ENCODE data around the gene SHTN1. TPM values are rescaled to one million over a fixed set of nuclear protein-coding genes. Genes with fewer than 3 reads are reported as not detected.

SHTN1 gene
- total RNA-seq, 2 donors from 2014 or later, result 13.9 to 18.2 TPM

DNA sequence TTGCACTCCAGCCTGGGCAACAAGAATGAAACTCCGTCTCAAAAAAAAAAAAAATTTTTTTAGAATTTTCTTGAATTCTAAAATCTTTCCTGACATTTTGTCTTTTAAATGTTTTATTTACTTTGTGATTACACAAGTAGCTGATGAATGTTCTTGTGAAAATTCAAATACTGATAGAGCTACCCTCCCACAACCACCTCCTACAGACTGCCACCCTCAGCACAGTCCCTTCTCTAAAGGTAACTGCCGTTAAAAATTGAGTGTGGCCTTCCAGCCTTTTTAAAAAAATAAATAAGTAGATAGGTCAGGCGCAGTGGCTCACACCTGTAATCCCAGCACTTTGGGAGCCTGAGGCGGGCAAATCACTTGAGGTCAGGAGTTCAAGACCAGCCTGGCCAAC is 140.6 kb downstream of the SHTN1 start:
- Histone ChIP-seq H3K4me3 (no peak overlapping the region), H3K9me3 (no peaks in the 10 kb centered on the region), H3K36me3 (no peaks in the 10 kb centered on the region), H3K27ac (no peak overlapping the region), H3K4me1 (ENCODE audit: control insufficient read depth in 1 of 2, low read depth in 2 of 2) (peaks cover 6 to 7% of the 10 kb centered on the region in 2 donors), H3K27me3 (replicated peaks; ENCODE audit: insufficient read depth) (no peaks in the 10 kb centered on the region)
- DNase-seq (ENCODE audit: low spot score), result no peak
- TF ChIP-seq, protein P1, sequence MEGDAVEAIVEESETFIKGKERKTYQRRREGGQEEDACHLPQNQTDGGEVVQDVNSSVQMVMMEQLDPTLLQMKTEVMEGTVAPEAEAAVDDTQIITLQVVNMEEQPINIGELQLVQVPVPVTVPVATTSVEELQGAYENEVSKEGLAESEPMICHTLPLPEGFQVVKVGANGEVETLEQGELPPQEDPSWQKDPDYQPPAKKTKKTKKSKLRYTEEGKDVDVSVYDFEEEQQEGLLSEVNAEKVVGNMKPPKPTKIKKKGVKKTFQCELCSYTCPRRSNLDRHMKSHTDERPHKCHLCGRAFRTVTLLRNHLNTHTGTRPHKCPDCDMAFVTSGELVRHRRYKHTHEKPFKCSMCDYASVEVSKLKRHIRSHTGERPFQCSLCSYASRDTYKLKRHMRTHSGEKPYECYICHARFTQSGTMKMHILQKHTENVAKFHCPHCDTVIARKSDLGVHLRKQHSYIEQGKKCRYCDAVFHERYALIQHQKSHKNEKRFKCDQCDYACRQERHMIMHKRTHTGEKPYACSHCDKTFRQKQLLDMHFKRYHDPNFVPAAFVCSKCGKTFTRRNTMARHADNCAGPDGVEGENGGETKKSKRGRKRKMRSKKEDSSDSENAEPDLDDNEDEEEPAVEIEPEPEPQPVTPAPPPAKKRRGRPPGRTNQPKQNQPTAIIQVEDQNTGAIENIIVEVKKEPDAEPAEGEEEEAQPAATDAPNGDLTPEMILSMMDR (IDR thresholded peaks at IDR 0.05), result no peak
- no peak for ATAC-seq (ENCODE audit: insufficient number of reproducible peaks, low FRiP score, low read depth)

DNA sequence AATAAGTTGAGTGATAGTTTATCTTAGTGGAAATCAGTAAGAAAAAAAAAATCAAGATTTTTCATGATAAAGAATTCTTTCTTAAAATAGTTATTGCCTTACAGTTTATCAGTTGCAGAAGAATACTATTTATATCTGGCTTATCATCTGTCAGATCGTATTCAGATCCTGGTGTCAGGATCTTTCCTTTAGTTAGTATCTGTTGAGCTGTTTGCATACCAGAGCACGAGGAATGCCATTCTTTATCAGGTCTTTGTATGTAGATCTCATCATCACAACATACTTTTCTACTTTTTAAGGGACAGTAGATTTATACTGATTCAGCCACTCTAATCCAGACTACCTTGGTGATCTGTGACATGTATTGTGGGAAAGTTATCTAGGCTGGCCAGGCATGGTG is 143.2 kb downstream of the SHTN1 start:
- no peaks in the 10 kb centered on the region for H3K36me3 ChIP-seq
- no peak overlapping the region for H3K27ac ChIP-seq
- DNase-seq (ENCODE audit: low spot score) (no peak), ATAC-seq (ENCODE audit: insufficient number of reproducible peaks, low FRiP score, low read depth) (no peak)
- H3K4me3 ChIP-seq, result no peak overlapping the region
- TF ChIP-seq, protein P1 (IDR thresholded peaks at IDR 0.05), result no peak
- H3K9me3 ChIP-seq, result no peaks in the 10 kb centered on the region
- H3K4me1 ChIP-seq (ENCODE audit: control insufficient read depth in 1 of 2, low read depth in 2 of 2), result no peaks in the 10 kb centered on the region
- H3K27me3 ChIP-seq (replicated peaks; ENCODE audit: insufficient read depth), result no peaks in the 10 kb centered on the region

DNA sequence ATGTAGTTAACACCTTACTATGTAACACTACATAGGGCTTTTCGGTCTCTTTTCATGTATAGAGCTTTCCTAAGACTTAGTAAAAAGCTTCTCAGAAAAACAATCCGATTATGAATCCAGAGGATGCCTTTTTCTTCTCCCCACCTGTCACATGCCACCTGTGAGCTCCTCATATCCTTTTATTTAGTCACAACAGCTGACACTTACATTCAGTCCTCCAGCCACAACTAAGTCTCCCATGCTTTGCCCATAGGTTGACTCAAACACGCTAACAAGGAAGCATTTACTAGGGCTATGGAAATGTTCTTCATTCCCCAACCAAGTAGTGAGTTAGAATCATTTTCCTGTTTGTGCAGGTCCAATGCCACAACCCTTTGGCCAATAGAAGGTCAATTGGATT is 147.8 kb downstream of the SHTN1 start:
- H3K27me3 ChIP-seq (replicated peaks; ENCODE audit: insufficient read depth), result no peaks in the 10 kb centered on the region
- no peak for ATAC-seq (ENCODE audit: insufficient number of reproducible peaks, low FRiP score, low read depth)
- DNase-seq (ENCODE audit: low spot score), result no peak
- H3K27ac ChIP-seq, result no peak overlapping the region
- no peaks in the 10 kb centered on the region for H3K4me1 ChIP-seq (ENCODE audit: control insufficient read depth in 1 of 2, low read depth in 2 of 2)
- H3K4me3 ChIP-seq, result no peak overlapping the region
- no peaks in the 10 kb centered on the region for H3K9me3 ChIP-seq
- TF ChIP-seq, protein P1 (IDR thresholded peaks at IDR 0.05), result no peak
- H3K36me3 ChIP-seq, result no peaks in the 10 kb centered on the region

DNA sequence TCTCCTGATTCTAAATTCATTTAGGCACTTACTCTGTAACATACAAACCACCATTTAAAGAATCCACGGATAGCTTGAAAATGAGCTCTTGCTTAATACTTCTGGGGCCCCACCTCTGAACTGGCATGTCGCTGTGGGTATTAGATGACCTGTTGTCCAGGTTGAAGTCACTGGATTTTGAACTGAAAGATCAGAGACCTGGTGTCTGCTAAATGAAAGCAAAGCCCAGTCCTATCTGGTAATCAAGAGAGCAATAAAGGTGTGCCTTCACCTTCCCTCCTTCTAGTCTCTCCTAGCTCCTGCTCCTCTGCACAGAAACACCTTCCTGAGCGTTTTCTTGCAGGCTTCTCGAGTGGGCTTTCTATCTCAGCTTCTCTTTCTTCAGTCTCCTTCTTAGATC is 151.3 kb downstream of the SHTN1 start:
- ATAC-seq (ENCODE audit: insufficient number of reproducible peaks, low FRiP score, low read depth) (no peak), DNase-seq (ENCODE audit: low spot score) (no peak)
- Histone ChIP-seq H3K36me3 (no peaks in the 10 kb centered on the region), H3K27me3 (replicated peaks; ENCODE audit: insufficient read depth) (no peaks in the 10 kb centered on the region), H3K4me1 (ENCODE audit: control insufficient read depth in 1 of 2, low read depth in 2 of 2) (peaks cover 0 to 12% of the 10 kb centered on the region in 2 donors), H3K4me3 (no peak overlapping the region), H3K27ac (no peak overlapping the region), H3K9me3 (no peaks in the 10 kb centered on the region)
- TF ChIP-seq, protein P1 (IDR thresholded peaks at IDR 0.05), result no peak

DNA sequence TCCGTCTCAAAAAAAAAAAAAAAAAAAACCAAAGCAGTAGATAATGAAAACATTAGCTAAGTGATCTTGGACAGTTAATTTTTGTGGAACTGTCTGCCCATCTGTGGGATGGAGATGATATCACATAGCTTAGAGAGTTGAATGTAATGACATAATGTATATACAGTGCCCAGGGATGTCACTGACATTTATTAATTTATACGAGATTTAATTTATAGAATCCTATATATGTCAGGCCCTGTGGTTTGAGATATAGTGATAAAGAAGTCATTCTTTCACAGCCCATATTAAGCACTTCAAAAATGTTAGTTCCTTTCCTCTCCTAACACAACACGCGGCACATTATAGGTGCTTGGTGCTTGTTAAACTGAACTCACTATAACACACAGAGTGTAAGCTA is 151.7 kb downstream of the SHTN1 start:
- Histone ChIP-seq H3K4me1 (ENCODE audit: control insufficient read depth in 1 of 2, low read depth in 2 of 2) (peaks cover 0 to 16% of the 10 kb centered on the region in 2 donors), H3K9me3 (no peaks in the 10 kb centered on the region), H3K27me3 (replicated peaks; ENCODE audit: insufficient read depth) (no peaks in the 10 kb centered on the region), H3K36me3 (no peaks in the 10 kb centered on the region), H3K4me3 (no peak overlapping the region), H3K27ac (no peak overlapping the region)
- no peak for DNase-seq (ENCODE audit: low spot score)
- TF ChIP-seq, protein P1 (IDR thresholded peaks at IDR 0.05), result no peak
- no peak for ATAC-seq (ENCODE audit: insufficient number of reproducible peaks, low FRiP score, low read depth)
